GM19467 (cell line): Measurements from ENCODE around the gene BEAN1.

Experiments
- ATAC-seq: cut with Tn5 transposase; IDR thresholded peaks from one replicate; pipeline ENCODE4 v1.9.1; 2021; ENCODE audit warnings: mild to moderate bottlenecking, moderate library complexity; ENCODE audit not compliant: unreplicated experiment

Gene BEAN1, protein sequence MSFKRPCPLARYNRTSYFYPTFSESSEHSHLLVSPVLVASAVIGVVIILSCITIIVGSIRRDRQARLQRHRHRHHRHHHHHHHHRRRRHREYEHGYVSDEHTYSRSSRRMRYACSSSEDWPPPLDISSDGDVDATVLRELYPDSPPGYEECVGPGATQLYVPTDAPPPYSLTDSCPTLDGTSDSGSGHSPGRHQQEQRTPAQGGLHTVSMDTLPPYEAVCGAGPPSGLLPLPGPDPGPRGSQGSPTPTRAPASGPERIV

DNA sequence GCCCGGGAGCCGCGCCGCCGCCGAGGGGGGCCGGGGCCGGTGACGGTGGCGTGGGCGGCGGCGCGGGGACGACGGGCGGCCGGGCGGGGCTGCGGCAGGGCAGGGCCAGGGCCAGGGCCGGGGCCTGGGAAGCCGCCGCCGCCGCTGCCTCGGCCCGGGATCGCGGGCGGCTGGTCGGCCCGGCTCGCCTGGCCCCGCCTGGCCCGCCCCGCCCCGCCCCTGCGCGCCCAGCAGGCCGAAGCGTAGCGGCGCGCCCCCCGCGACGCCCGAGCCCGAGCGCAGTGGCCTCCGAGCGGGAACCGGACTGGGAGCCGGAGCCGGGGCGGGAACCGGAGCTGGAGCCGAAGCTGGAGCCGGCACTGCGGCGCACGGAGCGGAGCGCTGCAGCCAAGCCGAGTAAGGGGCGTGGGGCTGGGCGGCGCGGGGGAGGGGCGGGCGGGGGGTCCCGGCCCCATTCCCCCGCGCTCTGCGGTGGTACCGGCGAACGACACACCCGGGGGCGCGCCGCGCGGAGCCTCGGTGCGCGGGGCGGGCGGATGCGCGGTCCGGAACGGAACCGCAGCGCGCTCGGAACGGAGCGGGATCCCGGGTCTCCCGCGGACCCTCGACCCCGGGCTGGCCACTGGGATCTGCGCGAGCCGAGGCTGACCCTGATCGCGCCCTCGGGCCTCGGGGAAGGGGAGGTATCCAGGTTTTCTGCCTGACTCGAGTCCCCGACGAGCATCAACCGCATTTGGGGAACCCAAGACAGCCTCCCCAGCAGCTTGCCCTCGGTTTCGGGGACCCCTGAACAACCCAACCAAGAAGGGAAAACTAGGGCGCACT lies at the start of gene BEAN1:
BEAN1 (plus strand) TSS at position 260 of the 825 bp plus-strand sequence. CDS start 10,382 bp downstream, outside the sequence.
- no peak for ATAC-seq

DNA sequence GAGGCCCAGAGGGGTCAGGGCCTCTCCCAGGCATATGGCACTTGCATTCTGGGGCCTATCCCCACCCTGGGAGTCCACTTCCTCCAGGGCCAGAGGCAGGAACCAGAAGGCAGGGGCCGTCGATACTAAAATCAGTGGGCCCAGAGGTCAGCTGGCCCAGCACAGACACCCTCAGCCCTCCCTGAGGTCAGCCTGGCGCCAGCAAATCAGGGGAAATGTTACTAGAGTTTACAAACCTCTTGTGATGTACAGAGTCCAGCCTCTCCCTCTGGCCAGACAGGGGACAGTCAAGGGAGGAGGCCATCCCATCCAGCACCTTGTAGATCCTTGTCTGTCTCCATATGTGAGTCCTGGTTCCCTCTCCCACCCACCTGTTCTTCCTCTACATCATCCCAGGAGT lies 49.8 kb upstream of the BEAN1 start:
- ATAC-seq, result no peak

DNA sequence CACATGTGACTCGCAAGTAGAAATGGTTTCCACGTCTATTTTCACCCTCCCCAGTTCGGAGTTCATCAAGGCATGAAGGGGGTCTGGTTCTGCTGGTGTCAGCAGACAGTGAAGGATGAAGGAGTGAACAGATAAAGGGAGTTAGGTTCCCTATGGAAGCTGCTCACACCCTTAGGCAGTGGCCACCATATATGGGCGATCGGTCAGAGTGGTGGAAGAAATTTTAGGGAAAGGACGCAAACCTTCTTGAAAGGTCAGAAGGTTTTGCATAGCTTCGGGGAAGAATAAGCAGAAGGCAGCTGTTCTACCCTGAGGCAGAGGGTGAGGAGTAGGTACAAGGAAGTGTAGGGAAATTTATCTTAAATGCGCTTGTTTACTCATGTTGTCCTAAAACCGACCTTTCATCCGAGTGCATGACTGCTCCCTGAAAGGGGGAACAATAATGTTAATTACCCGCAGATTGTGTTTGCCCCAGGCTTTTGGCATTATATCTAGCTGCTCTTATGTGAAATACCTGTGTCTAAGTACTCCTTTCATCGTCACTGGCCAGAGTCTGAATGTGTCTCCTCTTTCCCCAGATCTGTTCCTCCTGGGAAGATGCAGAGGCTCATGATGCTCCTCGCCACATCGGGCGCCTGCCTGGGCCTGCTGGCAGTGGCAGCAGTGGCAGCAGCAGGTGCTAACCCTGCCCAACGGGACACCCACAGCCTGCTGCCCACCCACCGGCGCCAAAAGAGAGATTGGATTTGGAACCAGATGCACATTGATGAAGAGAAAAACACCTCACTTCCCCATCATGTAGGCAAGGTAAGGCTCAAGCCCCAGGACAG lies 48.1 kb upstream of the BEAN1 start:
- ATAC-seq, result no peak

DNA sequence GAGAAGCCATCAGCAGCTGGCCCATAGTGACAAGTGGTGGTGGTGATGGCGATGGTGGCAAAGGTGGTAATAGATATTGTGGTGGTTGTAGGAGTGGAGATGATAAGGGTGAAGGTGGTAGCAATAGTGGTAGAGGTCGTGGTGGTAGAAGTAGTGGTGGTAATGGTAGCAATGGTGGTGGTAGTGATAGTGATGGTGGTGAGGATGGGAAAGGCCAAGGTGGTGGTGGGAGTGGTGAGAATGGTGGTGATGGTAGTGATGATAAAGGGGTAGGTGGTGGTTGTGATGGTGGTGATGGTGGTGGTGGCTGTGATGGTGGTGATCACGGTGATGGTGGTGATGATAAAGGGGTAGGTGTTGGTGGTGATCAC lies 47.5 kb upstream of the BEAN1 start:
- no peak for ATAC-seq

DNA sequence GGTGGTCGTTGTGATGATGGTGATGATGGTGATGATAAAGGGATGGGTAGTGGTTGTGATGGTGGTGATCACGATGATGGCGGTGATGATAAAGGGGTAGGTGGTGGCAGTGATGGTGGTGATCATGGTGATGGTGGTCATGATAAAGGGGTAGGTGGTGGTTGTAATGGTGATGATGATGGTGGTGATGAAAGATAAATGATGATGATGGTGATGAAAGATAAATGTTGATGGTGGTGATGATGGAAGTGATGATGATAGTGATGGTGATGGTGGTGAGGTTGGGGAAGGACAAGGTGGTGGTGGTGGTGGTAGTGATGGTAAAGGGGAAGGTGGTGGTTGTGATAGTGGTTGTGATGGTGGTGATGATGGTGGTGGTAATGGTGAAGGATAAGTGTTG lies 46.7 kb upstream of the BEAN1 start:
- ATAC-seq, result no peak

DNA sequence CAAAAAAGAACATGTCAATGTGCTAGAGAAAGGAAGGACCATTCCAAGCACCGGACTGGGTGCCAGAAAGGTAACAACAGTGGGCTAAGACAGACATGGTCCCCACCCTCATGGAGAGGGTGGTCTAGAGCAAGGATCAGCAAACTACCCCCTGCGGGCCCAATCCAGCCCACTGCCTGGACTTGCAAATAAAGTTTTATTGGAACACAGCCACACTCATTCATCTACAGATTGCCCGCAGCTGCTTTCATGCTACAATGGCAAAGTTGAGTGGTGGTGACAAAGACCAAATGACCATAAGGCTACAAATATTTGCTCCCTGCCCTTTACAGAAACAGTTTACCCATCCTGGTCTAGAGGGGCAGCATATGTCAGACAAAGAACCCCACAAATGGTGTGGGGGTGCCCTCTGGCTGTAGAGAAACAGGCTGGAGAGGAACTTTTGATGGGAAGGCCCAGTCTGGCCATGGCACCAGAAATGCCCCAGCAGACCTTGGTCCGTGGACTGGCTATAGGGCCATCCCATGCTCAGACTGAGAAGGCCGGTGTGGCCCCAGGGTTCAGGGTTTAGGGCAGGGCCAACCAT lies 45.4 kb upstream of the BEAN1 start:
- ATAC-seq, result no peak

DNA sequence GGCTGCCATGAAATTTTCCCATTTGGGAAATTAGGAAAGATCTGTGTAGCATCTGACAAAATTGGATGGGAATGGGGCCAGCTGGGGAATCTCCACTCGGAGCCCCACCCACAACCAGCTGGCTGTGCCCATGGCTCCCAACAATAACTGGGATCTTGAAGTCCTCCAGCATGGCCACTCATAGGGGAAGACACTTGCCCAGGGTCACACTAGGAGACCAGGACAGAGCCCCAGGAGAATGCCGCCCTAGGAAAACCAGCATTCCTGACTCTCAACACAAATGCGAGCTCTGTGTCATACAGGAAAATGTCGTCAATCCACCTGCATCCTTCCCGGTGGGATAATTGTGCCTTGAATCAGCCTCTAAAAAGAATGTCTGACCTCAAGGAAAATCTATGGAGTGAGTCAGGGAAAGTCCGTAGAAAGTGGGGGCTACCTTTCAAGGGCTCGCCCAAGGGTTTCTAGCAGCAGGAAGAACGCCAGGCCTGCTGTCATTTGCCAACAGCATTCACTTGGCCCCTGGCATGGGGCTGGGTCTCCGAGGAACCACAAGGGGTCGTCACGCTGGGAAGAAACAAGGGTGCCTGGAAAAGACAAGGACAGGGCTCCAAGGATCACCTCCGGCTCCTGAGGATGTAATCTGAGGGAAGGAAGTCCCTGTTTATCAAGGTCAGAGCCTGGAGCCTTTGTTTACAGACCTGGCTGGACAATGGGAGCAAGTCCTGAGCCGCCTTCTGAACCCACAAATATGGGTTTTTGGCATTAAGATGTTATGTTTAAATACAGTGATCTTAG lies 44.7 kb upstream of the BEAN1 start:
- ATAC-seq, result no peak

DNA sequence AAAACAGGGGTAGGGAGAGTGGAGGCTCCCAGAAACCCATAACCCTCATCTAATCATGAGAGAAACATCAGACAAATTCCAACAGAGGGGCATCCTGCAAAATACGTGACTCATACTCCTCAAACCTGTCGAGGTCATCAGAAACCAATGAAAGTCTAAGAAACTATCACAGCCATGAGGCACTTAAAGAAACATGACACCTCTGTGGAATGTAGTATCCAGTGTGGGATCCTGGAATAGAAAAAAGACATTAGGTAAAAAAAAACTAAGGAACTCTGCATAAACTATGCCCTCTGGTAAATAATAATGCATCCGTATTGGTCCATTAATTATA lies 44.2 kb upstream of the BEAN1 start:
- ATAC-seq, result no peak

DNA sequence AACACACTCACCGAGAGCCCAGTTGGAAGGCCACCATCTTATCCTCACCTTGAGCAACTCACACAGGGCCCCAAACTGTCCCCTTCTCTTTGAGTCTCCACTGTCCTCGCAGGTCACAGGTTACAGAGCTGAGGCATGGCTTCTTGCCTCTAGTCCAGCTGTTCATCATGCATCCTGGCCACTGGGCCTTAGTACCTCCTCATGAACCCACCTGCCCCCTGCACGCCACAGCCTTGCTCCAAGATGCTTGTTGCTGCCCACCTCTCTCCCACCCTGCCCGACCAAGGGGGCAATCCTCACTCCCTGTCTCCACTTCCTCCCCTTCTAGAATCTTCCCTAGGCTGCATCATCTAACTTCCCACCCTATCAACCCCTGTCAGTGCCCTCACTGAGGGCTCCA lies 43.5 kb upstream of the BEAN1 start:
- ATAC-seq, result no peak

DNA sequence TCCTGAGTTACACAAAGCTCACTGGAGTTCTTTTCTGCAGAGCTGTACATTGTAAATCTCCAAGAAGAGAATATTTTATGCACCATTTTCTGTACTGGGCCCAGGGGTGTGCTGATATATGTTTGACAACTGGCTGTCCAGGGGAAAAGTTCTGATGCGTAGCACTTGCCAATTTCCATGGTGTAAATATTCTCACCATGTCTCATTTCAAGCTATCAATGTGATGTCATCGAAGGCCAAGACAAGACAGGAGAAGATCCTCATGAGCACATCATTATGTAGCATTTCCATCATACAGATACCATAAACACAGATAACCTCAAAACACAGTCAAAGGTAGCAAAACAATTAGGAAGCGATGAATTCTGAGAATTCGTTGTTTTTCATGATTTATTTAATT lies 41.7 kb upstream of the BEAN1 start:
- ATAC-seq, result no peak

DNA sequence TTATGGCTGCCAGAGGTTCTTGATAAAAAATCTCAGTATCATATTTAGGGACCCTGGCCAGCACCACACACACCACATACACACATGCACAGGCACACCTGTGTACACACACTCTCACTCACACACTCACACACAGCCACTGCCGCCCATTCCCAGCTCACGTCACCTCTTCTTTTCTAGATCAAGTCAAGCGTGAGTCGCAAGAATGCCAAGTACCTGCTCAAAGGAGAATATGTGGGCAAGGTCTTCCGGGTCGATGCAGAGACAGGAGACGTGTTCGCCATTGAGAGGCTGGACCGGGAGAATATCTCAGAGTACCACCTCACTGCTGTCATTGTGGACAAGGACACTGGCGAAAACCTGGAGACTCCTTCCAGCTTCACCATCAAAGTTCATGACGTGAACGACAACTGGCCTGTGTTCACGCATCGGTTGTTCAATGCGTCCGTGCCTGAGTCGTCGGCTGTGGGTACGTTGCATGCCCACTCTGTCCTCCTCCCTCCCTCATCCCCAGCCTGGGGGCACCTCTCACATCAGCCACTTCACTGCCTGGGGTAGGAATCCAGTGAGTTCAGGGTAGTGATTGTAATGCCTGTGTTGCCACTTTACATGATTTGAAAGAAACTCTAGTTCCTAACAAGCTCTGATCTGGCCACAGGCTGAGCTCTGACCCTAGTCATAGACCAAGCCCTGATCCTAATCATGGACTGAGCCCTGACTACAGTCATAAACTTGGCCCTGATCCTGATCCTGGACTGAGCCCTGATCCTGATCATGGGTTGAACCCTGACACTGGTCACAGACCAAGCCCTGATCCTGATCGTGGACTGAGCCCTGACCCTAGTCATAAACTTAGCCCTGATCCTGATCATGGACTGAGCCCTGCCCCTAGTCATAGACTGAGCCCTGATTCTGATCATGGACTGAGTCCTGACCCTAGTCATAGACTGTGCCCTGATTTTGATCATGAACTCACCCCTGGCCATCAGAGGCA lies 40.2 kb upstream of the BEAN1 start:
- ATAC-seq, result no peak

DNA sequence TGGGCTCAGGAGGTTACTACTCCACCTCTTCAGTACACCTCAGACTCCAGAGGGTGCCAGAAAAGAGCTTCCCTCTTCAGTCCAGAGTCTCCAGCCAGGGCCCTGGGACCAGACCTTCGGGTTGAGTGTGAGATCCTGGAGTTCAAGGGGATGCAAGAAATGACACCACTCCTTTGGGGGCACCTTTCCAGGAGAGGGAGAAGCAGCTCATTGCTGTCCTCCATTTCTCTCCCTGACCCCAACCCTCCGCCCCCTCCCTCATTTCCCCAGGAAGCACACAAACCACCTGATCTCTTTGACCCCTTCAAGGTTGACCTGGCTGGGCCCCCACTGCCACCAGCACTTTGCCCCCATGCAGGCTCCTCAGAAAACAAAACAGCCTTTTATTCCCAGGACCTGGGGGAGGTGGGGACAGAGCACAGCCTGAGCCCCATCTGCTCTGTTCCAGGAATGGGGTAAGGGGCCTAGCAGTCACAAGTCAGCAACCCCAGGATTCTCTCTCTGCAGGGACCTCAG lies 39.2 kb upstream of the BEAN1 start:
- no peak for ATAC-seq

DNA sequence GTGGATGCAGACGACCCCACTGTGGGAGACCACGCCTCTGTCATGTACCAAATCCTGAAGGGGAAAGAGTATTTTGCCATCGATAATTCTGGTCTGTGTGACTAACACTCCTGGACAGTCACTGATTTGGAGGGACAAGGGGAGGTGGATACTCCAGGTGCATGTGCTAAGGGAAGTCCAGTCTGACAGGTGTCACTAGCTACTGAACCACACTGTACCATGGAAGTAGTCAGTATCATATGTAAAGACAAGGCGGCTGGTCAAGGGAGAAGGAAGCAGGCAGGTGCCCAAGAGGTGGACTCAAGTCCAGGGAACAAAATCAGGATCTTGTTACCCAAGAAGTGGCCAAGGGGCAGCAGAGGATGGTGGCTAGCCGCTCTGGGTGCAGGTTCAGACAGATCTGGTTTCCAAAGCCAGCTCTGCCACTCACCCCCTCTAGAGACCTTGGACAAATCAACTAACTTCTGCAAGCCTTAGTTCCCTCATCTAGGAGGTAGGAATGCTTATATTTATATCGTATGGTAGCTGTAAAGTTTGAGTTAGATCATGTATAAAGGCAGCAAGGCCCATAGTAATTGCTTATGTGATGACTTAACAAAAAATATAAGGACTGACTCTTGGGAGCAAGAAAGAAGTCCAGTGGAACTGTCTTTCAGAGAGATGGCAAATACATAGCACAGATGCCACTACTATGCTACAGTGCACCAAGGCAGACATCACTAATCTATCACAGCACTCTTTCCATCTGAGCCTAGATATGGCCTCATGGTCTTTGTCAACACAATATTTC lies 38.5 kb upstream of the BEAN1 start:
- no peak for ATAC-seq

DNA sequence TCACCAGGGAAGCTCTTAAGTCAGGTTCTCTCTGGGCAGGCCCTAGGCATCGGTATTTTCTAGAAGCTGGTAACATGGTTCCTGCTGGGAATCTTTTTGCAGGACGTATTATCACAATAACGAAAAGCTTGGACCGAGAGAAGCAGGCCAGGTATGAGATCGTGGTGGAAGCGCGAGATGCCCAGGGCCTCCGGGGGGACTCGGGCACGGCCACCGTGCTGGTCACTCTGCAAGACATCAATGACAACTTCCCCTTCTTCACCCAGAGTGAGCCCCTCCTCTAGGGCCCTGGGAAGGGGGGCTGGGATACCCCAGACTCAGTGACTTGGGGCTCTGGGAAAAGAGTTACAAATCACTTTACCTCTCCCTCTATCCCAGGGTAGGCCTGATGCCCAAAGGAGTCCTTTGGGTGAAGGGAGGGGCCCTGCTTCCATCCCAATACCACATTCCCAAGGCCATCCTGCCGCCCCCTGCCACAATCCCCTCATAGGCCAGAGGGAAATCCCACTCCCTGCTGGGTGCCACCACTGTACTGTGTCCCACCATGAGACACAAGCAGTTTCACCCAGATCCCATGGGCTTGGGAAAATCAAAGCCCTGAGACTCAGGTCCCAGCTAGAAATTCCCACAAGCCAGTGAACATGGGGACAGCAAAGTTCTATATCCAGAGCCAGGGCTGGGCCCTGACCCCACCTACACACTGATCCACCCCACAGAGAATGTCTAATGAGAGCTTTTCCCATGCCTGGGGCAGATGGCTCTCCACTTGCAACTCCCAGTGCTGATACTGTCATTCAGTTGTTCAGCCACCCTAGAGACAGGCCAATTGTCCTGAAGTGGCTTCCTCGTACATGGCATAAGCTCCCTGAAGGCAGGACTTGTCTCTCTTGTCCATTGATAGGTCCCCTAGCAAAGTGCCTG lies 37.6 kb upstream of the BEAN1 start:
- ATAC-seq, result no peak

DNA sequence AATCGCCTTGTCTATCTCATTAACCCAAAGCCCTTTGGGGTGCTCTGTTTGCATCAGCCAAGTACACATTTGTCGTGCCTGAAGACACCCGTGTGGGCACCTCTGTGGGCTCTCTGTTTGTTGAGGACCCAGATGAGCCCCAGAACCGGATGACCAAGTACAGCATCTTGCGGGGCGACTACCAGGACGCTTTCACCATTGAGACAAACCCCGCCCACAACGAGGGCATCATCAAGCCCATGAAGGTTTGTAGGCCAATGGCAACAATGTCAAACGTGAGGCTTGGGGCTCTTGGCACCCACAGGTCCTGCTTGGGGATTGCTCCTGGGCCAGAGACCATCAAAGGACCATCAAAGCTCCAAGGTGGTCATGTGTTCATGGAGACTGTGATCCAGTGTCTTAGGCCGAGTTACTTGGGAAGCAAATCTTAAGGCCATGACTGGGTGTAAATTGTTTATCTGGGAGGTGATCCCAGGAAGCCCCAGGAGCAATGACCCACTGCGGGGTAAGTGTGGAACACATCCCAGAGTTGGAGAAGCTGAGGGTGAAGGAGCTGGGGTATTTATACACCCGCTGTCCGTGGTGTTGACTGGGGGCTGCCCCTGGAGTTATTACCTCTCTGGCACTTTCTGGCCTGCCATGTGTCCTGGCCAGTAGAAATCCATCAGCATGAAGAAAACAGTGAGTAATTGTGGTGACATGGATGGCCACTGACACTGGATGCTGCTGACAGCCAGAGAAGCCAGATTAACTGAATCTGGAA lies 36.6 kb upstream of the BEAN1 start:
- no peak for ATAC-seq
